ENCODE results near the gene WDR13. TPM values are rescaled to one million over a fixed set of nuclear protein-coding genes. Genes with fewer than 3 reads are reported as not detected.

Gene WDR13
- total and polyA plus RNA-seq, 5 donors from 2014 or later: 33.4 to 53.7 (median 45.8) TPM

- no peak overlapping the region for H3K27ac Mint-ChIP-seq
- Histone ChIP-seq H3K4me3 (ENCODE audit: low read depth, low read length) (no peak overlapping the region), H3K27me3 (ENCODE audit: control insufficient read depth, insufficient read depth, low read length) (no peaks in the 10 kb centered on the region), H3K36me3 (ENCODE audit: control insufficient read depth, insufficient read depth, low read length) (no peaks in the 10 kb centered on the region), H3K9me3 (ENCODE audit: control insufficient read depth in 2 of 2, low read length in 2 of 2) (no peaks in the 10 kb centered on the region), H3K27ac (ENCODE audit: insufficient read depth, low read length, poor library complexity, severe bottlenecking) (no peak overlapping the region), H3K4me1 (ENCODE audit: control insufficient read depth, insufficient read depth, low read length, poor library complexity, severe bottlenecking) (no peaks in the 10 kb centered on the region)
- H3K4me1 Mint-ChIP-seq: no peaks in the 10 kb centered on the region
- no peak overlapping the region for H3K4me3 Mint-ChIP-seq
- no peaks in the 10 kb centered on the region for H3K9me3 Mint-ChIP-seq
- no peaks in the 10 kb centered on the region for H3K36me3 Mint-ChIP-seq
- H3K27me3 Mint-ChIP-seq: no peaks in the 10 kb centered on the region
- DNase-seq (no peak), ATAC-seq (ENCODE audit: low read depth in 2 of 2) (no peak)
Observed at GRCh38 chrX:48616576-48616975, 19.3 kb downstream of the WDR13 start.

DNA sequence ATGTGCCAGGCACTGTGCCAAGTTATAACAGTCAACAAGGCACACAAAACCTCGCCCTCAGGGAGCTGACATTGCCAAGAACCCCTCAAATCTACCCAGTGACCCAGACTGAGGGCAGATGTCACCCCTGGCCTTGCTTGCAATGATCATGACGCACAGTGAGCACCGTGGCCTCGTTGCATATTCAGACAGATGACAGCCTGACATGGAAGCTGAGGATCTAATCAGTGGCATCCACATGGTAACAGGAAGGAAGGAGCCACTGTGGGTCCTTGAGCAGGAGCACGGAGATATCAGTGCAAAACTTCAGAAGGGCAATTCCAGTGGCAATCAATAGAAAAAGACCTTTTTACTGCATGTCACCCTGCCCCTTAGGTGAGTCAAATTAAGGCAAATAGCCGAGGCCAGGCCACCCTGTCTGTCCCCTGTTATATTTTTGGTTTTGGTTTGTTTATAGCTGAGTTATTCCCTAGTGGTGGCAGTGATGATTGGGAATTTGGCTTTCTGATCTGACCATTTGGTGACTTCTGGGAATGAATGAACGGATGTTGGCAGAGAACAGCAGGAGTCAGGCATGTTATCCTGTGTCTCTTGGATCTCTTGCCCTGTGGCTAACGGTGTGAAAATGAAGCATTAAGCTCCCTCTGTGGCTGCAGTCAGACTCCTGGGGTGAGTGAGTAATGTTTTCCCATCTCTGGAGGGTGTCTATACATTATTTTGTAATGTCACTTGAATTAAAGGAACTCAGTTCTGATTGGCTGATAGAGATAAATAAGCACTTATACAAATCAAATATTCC is 20.4 kb downstream of the WDR13 start:
- DNase-seq (no peak), ATAC-seq (ENCODE audit: low read depth in 2 of 2) (no peak)
- Histone ChIP-seq H3K27me3 (ENCODE audit: control insufficient read depth, insufficient read depth, low read length) (no peaks in the 10 kb centered on the region), H3K4me3 (ENCODE audit: low read depth, low read length) (no peak overlapping the region), H3K9me3 (ENCODE audit: control insufficient read depth in 2 of 2, low read length in 2 of 2) (no peaks in the 10 kb centered on the region), H3K36me3 (ENCODE audit: control insufficient read depth, insufficient read depth, low read length) (no peaks in the 10 kb centered on the region), H3K4me1 (ENCODE audit: control insufficient read depth, insufficient read depth, low read length, poor library complexity, severe bottlenecking) (no peaks in the 10 kb centered on the region), H3K27ac (ENCODE audit: insufficient read depth, low read length, poor library complexity, severe bottlenecking) (no peak overlapping the region)
- Mint-ChIP-seq H3K4me1 (no peaks in the 10 kb centered on the region), H3K27me3 (no peaks in the 10 kb centered on the region), H3K4me3 (no peak overlapping the region), H3K27ac (peak overlapping the region in 2 of 3 donors; percentile 41 to 83), H3K36me3 (no peaks in the 10 kb centered on the region), H3K9me3 (no peaks in the 10 kb centered on the region)

DNA sequence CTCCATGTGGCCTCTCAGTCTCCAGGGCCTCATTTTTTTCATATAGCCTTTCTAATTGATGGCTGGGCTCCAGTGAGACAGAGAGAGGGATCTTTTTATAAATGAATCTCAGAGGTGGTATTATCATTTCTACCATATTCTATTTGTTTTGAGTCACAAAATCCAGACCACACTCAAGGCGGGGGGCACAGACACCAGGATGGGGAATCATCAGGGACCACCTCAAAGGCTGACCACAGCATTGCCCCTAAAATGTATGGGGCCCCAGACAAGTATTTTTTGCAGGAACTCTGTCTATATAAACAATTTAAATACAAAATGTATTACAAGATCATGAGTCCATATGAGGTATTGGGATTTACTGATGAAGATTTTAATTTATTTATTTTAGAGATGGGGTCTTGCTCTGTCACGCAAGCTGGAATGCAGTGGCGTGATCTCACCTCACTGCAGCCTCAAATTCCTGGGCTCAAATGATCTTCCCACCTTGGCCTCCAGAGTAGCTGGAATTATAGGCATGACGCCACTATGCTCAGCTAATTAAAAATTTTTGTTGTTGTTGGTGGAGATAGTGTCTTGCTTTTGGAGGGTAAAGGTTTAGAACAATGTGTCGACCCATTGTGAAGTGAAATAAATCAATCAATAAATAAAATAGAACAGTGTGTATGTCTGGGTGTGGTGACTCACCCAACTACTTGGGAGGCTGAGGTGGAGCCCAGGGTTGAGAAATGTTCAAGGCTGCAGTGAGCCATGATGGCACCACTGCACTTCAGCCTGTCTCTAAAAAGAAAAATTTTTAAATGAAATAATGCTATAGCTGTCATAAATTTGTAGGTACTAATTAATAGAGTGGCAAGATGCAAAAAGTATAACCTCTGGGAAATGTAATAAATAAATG is 29.4 kb downstream of the WDR13 start:
- H3K27me3 ChIP-seq (ENCODE audit: control insufficient read depth, insufficient read depth, low read length): no peaks in the 10 kb centered on the region
- H3K4me3 ChIP-seq (ENCODE audit: low read depth, low read length): no peak overlapping the region
- H3K27me3 Mint-ChIP-seq: no peaks in the 10 kb centered on the region
- peaks cover 2% of the 10 kb centered on the region for H3K4me1 ChIP-seq (ENCODE audit: control insufficient read depth, insufficient read depth, low read length, poor library complexity, severe bottlenecking)
- ATAC-seq (ENCODE audit: low read depth in 2 of 2) (no peak), DNase-seq (no peak)
- H3K27ac Mint-ChIP-seq: no peak overlapping the region
- H3K36me3 Mint-ChIP-seq: no peaks in the 10 kb centered on the region
- H3K27ac ChIP-seq (ENCODE audit: insufficient read depth, low read length, poor library complexity, severe bottlenecking): no peak overlapping the region
- H3K4me1 Mint-ChIP-seq: peaks cover 0 to 6% (median 0%) of the 10 kb centered on the region in 4 donors
- H3K4me3 Mint-ChIP-seq: no peak overlapping the region
- no peaks in the 10 kb centered on the region for H3K9me3 ChIP-seq (ENCODE audit: control insufficient read depth in 2 of 2, low read length in 2 of 2)
- H3K9me3 Mint-ChIP-seq: no peaks in the 10 kb centered on the region
- H3K36me3 ChIP-seq (ENCODE audit: control insufficient read depth, insufficient read depth, low read length): no peaks in the 10 kb centered on the region

DNA sequence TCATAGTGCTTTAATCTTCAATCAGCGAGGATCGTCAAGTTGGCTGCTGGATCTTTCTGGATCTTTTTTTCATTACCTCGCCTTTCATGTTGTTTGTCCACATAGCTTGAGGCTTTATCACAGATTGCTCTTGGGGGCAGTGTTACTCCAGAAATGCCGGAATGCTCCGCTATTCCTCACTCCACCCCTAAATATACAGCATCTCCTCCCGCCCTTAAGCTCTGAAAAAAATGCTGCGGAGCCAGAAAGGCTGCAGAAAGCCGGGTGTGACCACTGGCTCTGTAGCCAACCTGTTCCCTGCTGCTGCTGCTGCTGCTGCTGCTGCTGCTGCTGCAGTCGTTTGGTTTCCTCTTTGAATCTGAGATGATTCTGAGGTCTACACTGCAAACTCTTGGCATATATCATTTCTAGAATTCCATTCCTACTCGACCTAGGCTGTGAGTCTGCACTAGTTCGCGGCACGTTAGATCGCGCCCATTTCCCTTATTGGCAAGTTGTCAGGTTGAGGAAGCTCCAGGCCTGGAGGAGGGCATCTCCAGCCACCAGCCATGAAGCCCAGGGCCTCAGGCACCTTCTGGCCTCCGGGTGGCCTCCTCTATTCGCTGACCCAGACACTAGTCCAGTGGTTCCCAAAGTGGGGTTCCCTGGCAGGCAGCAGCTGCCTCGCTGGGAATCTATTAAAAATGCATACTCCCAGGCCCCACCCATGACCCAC is 34.2 kb downstream of the WDR13 start:
- Mint-ChIP-seq H3K9me3 (no peaks in the 10 kb centered on the region), H3K4me3 (peak overlapping the region in 2 of 4 donors; percentile 3 to 66), H3K4me1 (peaks cover 0 to 13% (median 0%) of the 10 kb centered on the region in 4 donors), H3K27me3 (no peaks in the 10 kb centered on the region), H3K27ac (peak overlapping the region in 1 of 3 donors; percentile 71), H3K36me3 (no peaks in the 10 kb centered on the region)
- DNase-seq (peak; percentile 31 to 70 (median 54)), ATAC-seq (ENCODE audit: low read depth in 2 of 2) (peak; percentile 58 to 78)
- Histone ChIP-seq H3K4me3 (ENCODE audit: low read depth, low read length) (no peak overlapping the region), H3K36me3 (ENCODE audit: control insufficient read depth, insufficient read depth, low read length) (no peaks in the 10 kb centered on the region), H3K9me3 (ENCODE audit: control insufficient read depth in 2 of 2, low read length in 2 of 2) (no peaks in the 10 kb centered on the region), H3K27me3 (ENCODE audit: control insufficient read depth, insufficient read depth, low read length) (no peaks in the 10 kb centered on the region), H3K27ac (ENCODE audit: insufficient read depth, low read length, poor library complexity, severe bottlenecking) (no peak overlapping the region), H3K4me1 (ENCODE audit: control insufficient read depth, insufficient read depth, low read length, poor library complexity, severe bottlenecking) (peaks cover 7% of the 10 kb centered on the region)

DNA sequence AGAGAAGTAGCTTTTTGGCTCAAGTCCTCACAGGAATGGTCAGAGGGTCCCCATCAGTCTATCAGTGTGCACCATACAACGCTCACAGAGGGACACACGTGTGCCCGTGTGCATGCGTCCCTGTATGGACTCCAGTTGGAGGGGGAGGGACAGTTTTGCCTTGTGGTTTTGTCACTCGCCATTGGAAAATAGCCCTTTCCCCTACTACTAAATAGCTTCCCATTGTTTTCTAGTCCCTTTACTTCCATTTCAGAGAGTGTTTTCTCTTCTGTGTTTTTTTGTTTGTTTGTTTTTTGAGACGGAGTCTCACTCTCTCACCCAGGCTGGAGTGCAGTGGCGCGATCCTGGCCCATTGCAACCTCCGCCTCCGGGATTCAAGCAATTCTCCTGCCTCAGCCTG is 34.9 kb downstream of the WDR13 start:
- H3K27ac Mint-ChIP-seq: peak overlapping the region in 1 of 3 donors; percentile 78
- no peak overlapping the region for H3K4me3 Mint-ChIP-seq
- H3K27me3 Mint-ChIP-seq: no peaks in the 10 kb centered on the region
- Histone ChIP-seq H3K27ac (ENCODE audit: insufficient read depth, low read length, poor library complexity, severe bottlenecking) (no peak overlapping the region), H3K36me3 (ENCODE audit: control insufficient read depth, insufficient read depth, low read length) (no peaks in the 10 kb centered on the region), H3K4me1 (ENCODE audit: control insufficient read depth, insufficient read depth, low read length, poor library complexity, severe bottlenecking) (peaks cover 7% of the 10 kb centered on the region), H3K4me3 (ENCODE audit: low read depth, low read length) (no peak overlapping the region), H3K9me3 (ENCODE audit: control insufficient read depth in 2 of 2, low read length in 2 of 2) (no peaks in the 10 kb centered on the region), H3K27me3 (ENCODE audit: control insufficient read depth, insufficient read depth, low read length) (no peaks in the 10 kb centered on the region)
- H3K4me1 Mint-ChIP-seq: peaks cover 0 to 13% (median 0%) of the 10 kb centered on the region in 4 donors
- DNase-seq (no peak), ATAC-seq (ENCODE audit: low read depth in 2 of 2) (no peak)
- H3K36me3 Mint-ChIP-seq: no peaks in the 10 kb centered on the region
- H3K9me3 Mint-ChIP-seq: no peaks in the 10 kb centered on the region

DNA sequence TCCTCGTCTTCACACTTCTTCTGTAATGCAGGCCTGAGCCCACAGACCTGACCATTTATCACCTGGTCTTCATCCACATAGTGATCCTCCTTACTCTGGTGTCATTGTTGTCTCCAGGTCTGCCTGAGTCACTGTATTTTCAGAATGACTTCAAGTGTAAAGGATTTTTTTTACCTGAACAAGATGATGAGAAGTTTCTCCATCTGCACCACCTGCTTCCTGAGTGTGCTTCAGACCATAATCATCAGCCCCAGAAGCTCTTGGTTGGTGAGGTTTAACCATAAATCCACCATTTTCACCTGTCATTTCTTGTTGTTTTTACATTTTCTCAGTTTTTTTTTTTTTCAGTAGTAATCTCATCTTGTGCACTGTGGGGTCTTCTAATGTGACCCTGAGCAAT is 39.0 kb downstream of the WDR13 start:
- Mint-ChIP-seq H3K27ac (peak overlapping the region in 1 of 3 donors; percentile 20), H3K4me1 (peaks cover 0 to 10% (median 0%) of the 10 kb centered on the region in 4 donors), H3K27me3 (no peaks in the 10 kb centered on the region), H3K9me3 (no peaks in the 10 kb centered on the region), H3K4me3 (no peak overlapping the region), H3K36me3 (no peaks in the 10 kb centered on the region)
- no peak for DNase-seq
- H3K4me1 ChIP-seq (ENCODE audit: control insufficient read depth, insufficient read depth, low read length, poor library complexity, severe bottlenecking): peaks cover 7% of the 10 kb centered on the region
- no peaks in the 10 kb centered on the region for H3K9me3 ChIP-seq (ENCODE audit: control insufficient read depth in 2 of 2, low read length in 2 of 2)
- ATAC-seq (ENCODE audit: low read depth in 2 of 2): no peak
- no peak overlapping the region for H3K4me3 ChIP-seq (ENCODE audit: low read depth, low read length)
- no peak overlapping the region for H3K27ac ChIP-seq (ENCODE audit: insufficient read depth, low read length, poor library complexity, severe bottlenecking)
- no peaks in the 10 kb centered on the region for H3K27me3 ChIP-seq (ENCODE audit: control insufficient read depth, insufficient read depth, low read length)
- no peaks in the 10 kb centered on the region for H3K36me3 ChIP-seq (ENCODE audit: control insufficient read depth, insufficient read depth, low read length)

DNA sequence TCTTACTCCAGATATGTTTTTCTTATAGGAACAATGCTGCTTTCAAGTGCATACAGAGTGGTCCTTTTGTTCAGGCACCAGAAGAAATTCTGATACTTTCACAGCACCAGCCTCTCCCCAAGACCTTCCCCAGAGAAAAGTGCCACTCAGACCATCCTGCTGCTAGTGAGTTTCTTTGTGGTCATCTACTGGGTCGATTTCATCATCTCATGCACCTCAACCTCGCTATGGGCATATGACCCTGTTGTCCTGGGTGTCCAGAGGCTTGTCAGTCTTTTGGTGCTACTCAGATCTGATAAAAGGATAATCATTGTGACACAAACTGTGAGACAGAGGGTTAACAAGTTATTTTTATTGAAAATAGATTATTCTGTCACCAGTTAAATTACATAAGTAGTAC is 39.5 kb downstream of the WDR13 start:
- Mint-ChIP-seq H3K4me1 (peaks cover 0 to 6% (median 0%) of the 10 kb centered on the region in 4 donors), H3K27ac (peak overlapping the region in 1 of 3 donors; percentile 20), H3K9me3 (no peaks in the 10 kb centered on the region), H3K27me3 (no peaks in the 10 kb centered on the region), H3K36me3 (no peaks in the 10 kb centered on the region), H3K4me3 (no peak overlapping the region)
- Histone ChIP-seq H3K27ac (ENCODE audit: insufficient read depth, low read length, poor library complexity, severe bottlenecking) (no peak overlapping the region), H3K4me1 (ENCODE audit: control insufficient read depth, insufficient read depth, low read length, poor library complexity, severe bottlenecking) (peaks cover 3% of the 10 kb centered on the region), H3K4me3 (ENCODE audit: low read depth, low read length) (no peak overlapping the region), H3K27me3 (ENCODE audit: control insufficient read depth, insufficient read depth, low read length) (no peaks in the 10 kb centered on the region), H3K36me3 (ENCODE audit: control insufficient read depth, insufficient read depth, low read length) (no peaks in the 10 kb centered on the region), H3K9me3 (ENCODE audit: control insufficient read depth in 2 of 2, low read length in 2 of 2) (no peaks in the 10 kb centered on the region)
- ATAC-seq (ENCODE audit: low read depth in 2 of 2): no peak
- DNase-seq: no peak

All from CD4-positive, CD25-positive, alpha-beta regulatory T cell (primary cell).